Upper lobe of left lung (tissue), 6 donors: ENCODE data around the gene SLC26A3. TPM values are rescaled to one million over a fixed set of nuclear protein-coding genes. Genes with fewer than 3 reads are reported as not detected.

Experiments used
- ATAC-seq, 2 donors: fragments of 200-7000 bp; cut with Tn5 transposase; one replicate each; pipeline ENCODE4 v1.9.1; 2022; ENCODE audit warnings: mild to moderate bottlenecking in 2 of 2, moderate library complexity in 2 of 2; ENCODE audit not compliant: low FRiP score in 2 of 2
- DNase-seq, 2 donors: peaks; one replicate each; pipeline ENCODE4 v3.0.0-alpha.2; 2019 to 2020
- H3K27ac ChIP-seq, 4 donors: fragments of 200-600 bp; sonication (generic); one replicate each; pipeline ENCODE4 v1.5.1; 2016 to 2019
- H3K27me3 ChIP-seq, 4 donors: fragments of 200-600 bp; sonication (generic); one replicate each; pipeline ENCODE4 v1.5.1; 2017 to 2019
- H3K36me3 ChIP-seq, 4 donors: fragments of 200-600 bp; sonication (generic); one replicate each; pipeline ENCODE4 v1.5.1; 2016 to 2019
- H3K4me1 ChIP-seq, 4 donors: fragments of 200-600 bp; sonication (generic); one replicate each; pipeline ENCODE4 v1.5.1; 2018 to 2019
- H3K4me3 ChIP-seq, 4 donors: fragments of 200-600 bp; sonication (generic); one replicate each; pipeline ENCODE4 v1.5.1; 2017 to 2019; ENCODE audit warnings: mild to moderate bottlenecking in 2 of 4, moderate library complexity in 1 of 4
- H3K9me3 ChIP-seq, 4 donors: fragments of 200-600 bp; sonication (generic); one replicate each; pipeline ENCODE4 v1.5.1; 2018 to 2019
- EP300 ChIP-seq, 4 donors: sonication (generic); formaldehyde crosslinking; IDR thresholded peaks; one replicate each; pipeline ENCODE4 v1.5.1; 2017; ENCODE audit warnings: antibody characterized with exemption in 4 of 4, control low read depth in 2 of 4
- POLR2A ChIP-seq, 4 donors: fragments of 450-650 bp; IDR thresholded peaks; one replicate each; pipeline ENCODE4 v1.5.1; 2016 to 2017; ENCODE audit warnings: antibody characterized with exemption in 4 of 4, mild to moderate bottlenecking in 2 of 4
- POLR2AphosphoS5 ChIP-seq, 2 donors: sonication (generic); formaldehyde crosslinking; IDR thresholded peaks; one replicate each; pipeline ENCODE4 v1.5.1; 2017; ENCODE audit warnings: antibody characterized with exemption in 2 of 2
- WGBS, 2 donors: methylation state at CpG; one replicate each; pipeline ENCODE4 v1.1.5; 2017 to 2018; 5-methylcytosine and 5-hydroxymethylcytosine counted together
- total RNA-seq, 6 donors: library from RNA; depleted of rRNA in 4 of 6; stranded (reverse); fragments of >200 nt in 4 of 6; gene quantifications; one replicate each; pipeline versions ENCODE4 v1.1.0 to v1.2.1, GENCODE V29; 2016 to 2021
- TF ChIP-seq, protein P1 (sequence below), 6 experiments: fragments of 450-650 bp in 4 of 6; fragments of 200-600 bp in 2 of 6; sonication (generic) in 2 of 6; IDR thresholded peaks; one replicate each; pipeline ENCODE4 v1.5.1; 2016 to 2019; ENCODE audit warnings: antibody characterized with exemption in 6 of 6
- donor health status: DM: no; HTN: no; CAD: no; lungs with moderate emphysema.
- donor health status: DM: no; HTN: yes; CAD: no; lungs with severe emphysema.

Gene SLC26A3
- total RNA-seq, 6 donors from 2014 or later: 0.43 to 5.4 (median 0.67) TPM; not detected in 3

- Histone ChIP-seq H3K4me3 (no peak overlapping the region), H3K36me3 (no peaks in the 10 kb centered on the region), H3K4me1 (no peaks in the 10 kb centered on the region), H3K27ac (no peak overlapping the region), H3K9me3 (no peaks in the 10 kb centered on the region), H3K27me3 (no peaks in the 10 kb centered on the region)
- 55 to 56% methylated on average over 1 of the region's 1 CpG for WGBS, 2 donors
- TF ChIP-seq, protein P1, sequence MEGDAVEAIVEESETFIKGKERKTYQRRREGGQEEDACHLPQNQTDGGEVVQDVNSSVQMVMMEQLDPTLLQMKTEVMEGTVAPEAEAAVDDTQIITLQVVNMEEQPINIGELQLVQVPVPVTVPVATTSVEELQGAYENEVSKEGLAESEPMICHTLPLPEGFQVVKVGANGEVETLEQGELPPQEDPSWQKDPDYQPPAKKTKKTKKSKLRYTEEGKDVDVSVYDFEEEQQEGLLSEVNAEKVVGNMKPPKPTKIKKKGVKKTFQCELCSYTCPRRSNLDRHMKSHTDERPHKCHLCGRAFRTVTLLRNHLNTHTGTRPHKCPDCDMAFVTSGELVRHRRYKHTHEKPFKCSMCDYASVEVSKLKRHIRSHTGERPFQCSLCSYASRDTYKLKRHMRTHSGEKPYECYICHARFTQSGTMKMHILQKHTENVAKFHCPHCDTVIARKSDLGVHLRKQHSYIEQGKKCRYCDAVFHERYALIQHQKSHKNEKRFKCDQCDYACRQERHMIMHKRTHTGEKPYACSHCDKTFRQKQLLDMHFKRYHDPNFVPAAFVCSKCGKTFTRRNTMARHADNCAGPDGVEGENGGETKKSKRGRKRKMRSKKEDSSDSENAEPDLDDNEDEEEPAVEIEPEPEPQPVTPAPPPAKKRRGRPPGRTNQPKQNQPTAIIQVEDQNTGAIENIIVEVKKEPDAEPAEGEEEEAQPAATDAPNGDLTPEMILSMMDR (IDR thresholded peaks at IDR 0.05): no peak
- no peak for ATAC-seq
- no peak for DNase-seq
Measured at GRCh38 chr7:107721286-107721685, 81.7 kb downstream of the SLC26A3 start.

DNA sequence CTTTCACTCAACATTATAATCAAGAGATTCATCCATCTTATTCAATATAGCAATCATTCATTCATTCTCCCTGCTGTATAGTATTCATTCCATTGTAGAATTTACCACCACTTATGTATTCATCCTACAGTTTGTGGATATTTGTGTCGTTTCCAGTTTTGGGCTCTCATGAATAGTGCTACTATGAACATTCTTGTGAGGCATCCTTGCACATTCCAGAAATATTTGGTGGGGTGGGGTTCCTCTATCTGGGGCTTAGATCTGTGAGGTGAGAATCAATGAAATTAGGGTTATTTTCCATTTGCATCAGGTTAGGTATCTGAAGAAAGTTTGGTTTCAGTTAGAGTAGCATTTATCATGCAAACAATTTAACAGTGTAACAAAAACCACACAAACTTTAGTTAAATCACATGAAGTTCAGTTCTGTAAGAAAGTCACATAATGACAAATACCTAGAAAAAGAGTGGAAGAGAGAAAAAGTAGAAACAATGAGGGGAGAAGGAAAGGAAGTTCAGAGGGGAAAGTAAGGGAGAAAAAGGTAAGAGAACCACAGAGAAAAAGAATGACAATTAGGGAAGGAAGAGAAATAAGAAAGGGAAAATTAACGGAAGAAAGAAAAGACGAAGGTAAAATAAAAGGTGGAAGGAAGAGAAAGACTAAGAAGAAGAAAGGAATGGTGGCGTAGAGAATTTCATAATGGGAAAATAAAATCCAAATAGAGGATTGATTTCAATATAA, 84.4 kb downstream of the SLC26A3 start:
- H3K27ac ChIP-seq: no peak overlapping the region

DNA sequence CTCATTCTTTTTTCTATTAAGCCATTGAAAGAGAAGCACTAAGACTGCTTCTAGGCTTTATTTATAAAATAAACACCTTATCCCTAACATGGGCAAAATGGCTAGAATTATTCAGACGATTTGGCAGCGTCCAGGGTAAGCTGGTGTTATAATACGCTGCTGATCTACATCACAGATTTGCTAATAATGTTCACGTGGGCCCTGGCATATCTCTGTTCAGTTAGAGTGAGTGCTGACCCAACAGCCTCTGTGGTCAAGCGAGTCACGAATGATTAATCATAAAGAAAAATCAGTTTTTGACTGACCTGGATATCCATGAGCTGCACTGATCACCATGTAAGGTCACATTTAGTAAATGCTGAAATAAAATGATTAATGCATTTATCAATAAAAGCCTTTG, 87.5 kb downstream of the SLC26A3 start:
- no peak for TF ChIP-seq POLR2A (IDR thresholded peaks at IDR 0.05)
- no peak for TF ChIP-seq EP300 (IDR thresholded peaks at IDR 0.05)
- no peak for TF ChIP-seq POLR2AphosphoS5 (IDR thresholded peaks at IDR 0.05)
- TF ChIP-seq, protein P1 (IDR thresholded peaks at IDR 0.05): no peak
- Histone ChIP-seq H3K4me1 (no peaks in the 10 kb centered on the region), H3K27me3 (no peaks in the 10 kb centered on the region), H3K4me3 (no peak overlapping the region), H3K9me3 (no peaks in the 10 kb centered on the region), H3K36me3 (no peaks in the 10 kb centered on the region), H3K27ac (no peak overlapping the region)
- DNase-seq (no peak), ATAC-seq (no peak)
- WGBS, 2 donors: 81 to 87% methylated on average over 6 of the region's 6 CpGs

More for the DNA sequence above, 84.4 kb downstream of the SLC26A3 start:
- Histone ChIP-seq H3K27me3 (no peaks in the 10 kb centered on the region), H3K4me1 (no peaks in the 10 kb centered on the region), H3K9me3 (no peaks in the 10 kb centered on the region), H3K4me3 (no peak overlapping the region), H3K36me3 (no peaks in the 10 kb centered on the region)
- no peak for DNase-seq
- TF ChIP-seq, protein P1 (IDR thresholded peaks at IDR 0.05): no peak
- TF ChIP-seq POLR2AphosphoS5 (IDR thresholded peaks at IDR 0.05) (no peak), POLR2A (IDR thresholded peaks at IDR 0.05) (no peak), EP300 (IDR thresholded peaks at IDR 0.05) (no peak)
- WGBS, 2 donors: 82 to 90% methylated on average over 4 of the region's 4 CpGs
- no peak for ATAC-seq

Other genes with a start within 250 kb of the SLC26A3 start
- 10 to 100 TPM; 31.6 to 88.0 (median 50.5) TPM for gene COG5, start 239.3 kb downstream of the SLC26A3 start, total RNA-seq
- 10 to 100 TPM in 1 of 6 donors, 1 to 10 TPM in 5; 1.3 to 25.1 (median 6.1) TPM for gene DUS4L, start 239.3 kb downstream of the SLC26A3 start, total RNA-seq
- gene BCAP29, start 223.0 kb downstream of the SLC26A3 start, total RNA-seq: 10 to 100 TPM; 29.6 to 97.0 (median 62.2) TPM
- gene SLC26A4, start 142.4 kb downstream of the SLC26A3 start, total RNA-seq: 1 to 10 TPM in 1 of 6 donors, under 1 TPM in 5; 0.11 to 1.0 (median 0.56) TPM
- gene CBLL1, start 59.1 kb downstream of the SLC26A3 start, total RNA-seq: 10 to 100 TPM; 15.1 to 36.8 (median 22.0) TPM
- 10 to 100 TPM; 21.3 to 62.9 (median 52.9) TPM for gene DLD, start 88.0 kb upstream of the SLC26A3 start, total RNA-seq
- 100 to 1,000 TPM; 100 to 443 (median 135) TPM for gene LAMB1, start 199.9 kb upstream of the SLC26A3 start, total RNA-seq